DOHH2 (cell line): ENCODE data around the gene ADGRG4.

ENCODE experiments used
- H3F3A ChIP-seq: fragments of 200-600 bp; sonication (generic), shearing (Covaris generic); 2 replicates; pipeline ENCODE4 v1.6.0; 2016; ENCODE audit warnings: antibody characterized with exemption, mild to moderate bottlenecking; ENCODE audit not compliant: control insufficient read depth, insufficient read depth
- H3K27ac ChIP-seq: fragments of 200-600 bp; sonication (generic); 2 replicates; pipeline ENCODE4 v1.5.1; 2014; ENCODE audit warnings: low read depth, mild to moderate bottlenecking, low read length, moderate library complexity
- H3K27me3 ChIP-seq: fragments of 200-600 bp; sonication (generic); 2 replicates; pipeline ENCODE4 v1.6.1; 2014; ENCODE audit warnings: mild to moderate bottlenecking, low read length, mixed read lengths; ENCODE audit not compliant: control insufficient read depth
- H3K36me3 ChIP-seq: fragments of 200-600 bp; sonication (generic); 2 replicates; pipeline ENCODE4 v1.6.1; 2014; ENCODE audit warnings: mild to moderate bottlenecking, low read length, moderate library complexity, mixed read lengths; ENCODE audit not compliant: control insufficient read depth
- H3K4me1 ChIP-seq: fragments of 200-600 bp; sonication (generic); 2 replicates; pipeline ENCODE4 v1.6.1; 2014; ENCODE audit warnings: mild to moderate bottlenecking, low read length, mixed read lengths; ENCODE audit not compliant: control insufficient read depth
- H3K4me2 ChIP-seq: fragments of 200-600 bp; sonication (generic); 2 replicates; pipeline ENCODE4 v1.6.0; 2014; ENCODE audit warnings: mild to moderate bottlenecking, low read length, moderate library complexity
- H3K4me3 ChIP-seq: fragments of 200-600 bp; sonication (generic); 2 replicates; pipeline ENCODE4 v1.5.1; 2014; ENCODE audit warnings: mild to moderate bottlenecking, low read length, mixed read lengths
- H3K79me2 ChIP-seq: fragments of 200-600 bp; sonication (generic); 2 replicates; pipeline ENCODE4 v1.6.1; 2014; ENCODE audit warnings: mild to moderate bottlenecking, low read length, mixed read lengths; ENCODE audit not compliant: control insufficient read depth
- H3K9me2 ChIP-seq: fragments of 200-600 bp; sonication (generic); replicated peaks from 2 replicates; pipeline ENCODE4 v1.6.1; 2014; ENCODE audit warnings: mild to moderate bottlenecking, low read length, mixed read lengths; ENCODE audit not compliant: control insufficient read depth
- H3K9me3 ChIP-seq: fragments of 200-600 bp; sonication (generic); 2 replicates; pipeline ENCODE4 v1.6.1; 2014; ENCODE audit warnings: antibody characterized with exemption, low read length, mixed read lengths; ENCODE audit not compliant: control insufficient read depth, insufficient read depth
- H4K20me1 ChIP-seq: fragments of 200-600 bp; sonication (generic); 2 replicates; pipeline ENCODE4 v1.6.0; 2014; ENCODE audit warnings: low read depth, mild to moderate bottlenecking, antibody characterized with exemption, low read length, moderate library complexity; ENCODE audit not compliant: control insufficient read depth, insufficient read depth
- EZH2phosphoT487 ChIP-seq: fragments of 200-600 bp; sonication (generic); IDR thresholded peaks from 2 replicates; pipeline ENCODE4 v1.6.1; 2017; ENCODE audit warnings: borderline replicate concordance, mild to moderate bottlenecking, antibody characterized with exemption, low read length, moderate library complexity, mixed read lengths
- TF ChIP-seq, protein P1 (sequence below): fragments of 200-600 bp; sonication (generic); IDR thresholded peaks from one replicate; pipeline ENCODE4 v1.5.1; 2014; ENCODE audit warnings: antibody characterized with exemption, mild to moderate bottlenecking, low read depth, low read length; ENCODE audit not compliant: poor library complexity, severe bottlenecking

The ADGRG4 gene

DNA sequence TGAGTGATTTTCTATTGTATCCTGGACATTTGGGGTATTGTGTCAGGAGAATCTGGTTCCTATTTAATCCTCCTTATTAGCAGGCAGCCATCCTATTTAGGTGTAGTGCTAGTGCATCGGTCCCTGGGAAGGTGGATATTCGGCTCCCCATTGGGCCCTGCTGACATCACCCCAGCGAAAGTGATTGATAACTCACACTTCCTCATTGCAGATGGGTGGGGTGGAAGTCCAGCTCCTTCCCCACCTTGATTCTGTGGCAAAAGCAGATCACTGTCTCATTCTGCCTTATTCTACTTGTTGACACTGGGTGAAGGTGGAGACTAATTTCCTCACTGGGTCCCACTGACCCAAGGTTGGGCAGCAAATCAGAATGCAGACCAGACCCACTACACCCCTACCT is 163.8 kb downstream of the ADGRG4 start:
- no peaks in the 10 kb centered on the region for H3F3A ChIP-seq

More for the DNA sequence above, 163.8 kb downstream of the ADGRG4 start:
- H3K36me3 ChIP-seq = no peaks in the 10 kb centered on the region
- no peaks in the 10 kb centered on the region for H4K20me1 ChIP-seq
- no peak overlapping the region for H3K27ac ChIP-seq
- no peak overlapping the region for H3K4me3 ChIP-seq
- TF ChIP-seq EZH2phosphoT487 = no peak
- TF ChIP-seq, protein P1, sequence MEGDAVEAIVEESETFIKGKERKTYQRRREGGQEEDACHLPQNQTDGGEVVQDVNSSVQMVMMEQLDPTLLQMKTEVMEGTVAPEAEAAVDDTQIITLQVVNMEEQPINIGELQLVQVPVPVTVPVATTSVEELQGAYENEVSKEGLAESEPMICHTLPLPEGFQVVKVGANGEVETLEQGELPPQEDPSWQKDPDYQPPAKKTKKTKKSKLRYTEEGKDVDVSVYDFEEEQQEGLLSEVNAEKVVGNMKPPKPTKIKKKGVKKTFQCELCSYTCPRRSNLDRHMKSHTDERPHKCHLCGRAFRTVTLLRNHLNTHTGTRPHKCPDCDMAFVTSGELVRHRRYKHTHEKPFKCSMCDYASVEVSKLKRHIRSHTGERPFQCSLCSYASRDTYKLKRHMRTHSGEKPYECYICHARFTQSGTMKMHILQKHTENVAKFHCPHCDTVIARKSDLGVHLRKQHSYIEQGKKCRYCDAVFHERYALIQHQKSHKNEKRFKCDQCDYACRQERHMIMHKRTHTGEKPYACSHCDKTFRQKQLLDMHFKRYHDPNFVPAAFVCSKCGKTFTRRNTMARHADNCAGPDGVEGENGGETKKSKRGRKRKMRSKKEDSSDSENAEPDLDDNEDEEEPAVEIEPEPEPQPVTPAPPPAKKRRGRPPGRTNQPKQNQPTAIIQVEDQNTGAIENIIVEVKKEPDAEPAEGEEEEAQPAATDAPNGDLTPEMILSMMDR = no peak
- H3K4me2 ChIP-seq = no peak overlapping the region
- H3K27me3 ChIP-seq = no peaks in the 10 kb centered on the region
- no peaks in the 10 kb centered on the region for H3K4me1 ChIP-seq
- H3K79me2 ChIP-seq = no peaks in the 10 kb centered on the region
- no peaks in the 10 kb centered on the region for H3K9me3 ChIP-seq
- no peaks in the 10 kb centered on the region for H3K9me2 ChIP-seq
